OCI-LY1 (cell line): ENCODE results near the gene AP2M1.

Experiments used
- EZH2 ChIP-seq: fragments of 200-600 bp; sonication (generic), shearing (Covaris generic); IDR thresholded peaks from 2 replicates; pipeline ENCODE4 v1.8.0; 2017; ENCODE audit warnings: borderline replicate concordance, mixed run types, mild to moderate bottlenecking, antibody characterized with exemption, low read length, moderate library complexity, mixed read lengths
- TF ChIP-seq, protein P1 (sequence below): fragments of 200-600 bp; sonication (generic), shearing (Covaris generic); IDR thresholded peaks from 2 replicates; pipeline ENCODE4 v1.5.1; 2017; ENCODE audit warnings: mild to moderate bottlenecking, antibody characterized with exemption, low read length, moderate library complexity, mixed read lengths

DNA sequence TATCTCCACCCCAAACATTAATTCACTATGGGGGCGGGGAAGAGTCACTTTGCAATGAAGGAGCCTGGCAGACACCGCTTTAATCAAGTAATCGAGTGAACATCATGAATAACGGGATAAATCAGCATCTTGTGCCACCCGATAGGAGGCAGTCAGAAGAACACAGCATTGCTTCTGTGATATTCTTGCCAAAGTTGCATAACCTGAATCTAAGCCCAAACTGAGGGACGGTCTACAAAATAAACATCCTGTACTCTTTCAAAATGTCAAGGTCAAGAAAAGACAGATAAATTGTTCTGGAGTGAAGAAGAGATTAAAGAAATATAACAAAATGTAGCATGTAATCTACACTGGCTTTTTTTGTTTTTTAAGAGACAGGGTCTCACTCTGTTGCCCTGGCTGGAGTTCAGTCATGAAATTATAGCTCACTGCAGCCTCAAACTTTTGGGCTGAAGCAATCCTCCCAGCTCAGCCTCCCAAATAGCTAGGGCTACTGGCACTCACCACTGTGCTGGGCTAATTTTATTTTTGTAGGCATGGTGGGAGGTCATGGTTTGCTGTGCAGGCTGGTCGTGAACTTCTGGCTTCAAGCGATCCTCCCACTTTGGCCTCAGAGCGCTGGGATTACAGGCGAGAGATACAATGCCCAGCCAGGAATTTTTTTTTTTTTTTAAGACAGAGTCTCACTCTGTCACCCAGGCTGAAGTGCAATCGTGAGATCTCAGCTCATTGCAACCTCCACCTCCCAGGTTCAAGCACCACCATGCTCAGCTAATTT, 34.7 kb downstream of the AP2M1 start:
- TF ChIP-seq, protein P1, sequence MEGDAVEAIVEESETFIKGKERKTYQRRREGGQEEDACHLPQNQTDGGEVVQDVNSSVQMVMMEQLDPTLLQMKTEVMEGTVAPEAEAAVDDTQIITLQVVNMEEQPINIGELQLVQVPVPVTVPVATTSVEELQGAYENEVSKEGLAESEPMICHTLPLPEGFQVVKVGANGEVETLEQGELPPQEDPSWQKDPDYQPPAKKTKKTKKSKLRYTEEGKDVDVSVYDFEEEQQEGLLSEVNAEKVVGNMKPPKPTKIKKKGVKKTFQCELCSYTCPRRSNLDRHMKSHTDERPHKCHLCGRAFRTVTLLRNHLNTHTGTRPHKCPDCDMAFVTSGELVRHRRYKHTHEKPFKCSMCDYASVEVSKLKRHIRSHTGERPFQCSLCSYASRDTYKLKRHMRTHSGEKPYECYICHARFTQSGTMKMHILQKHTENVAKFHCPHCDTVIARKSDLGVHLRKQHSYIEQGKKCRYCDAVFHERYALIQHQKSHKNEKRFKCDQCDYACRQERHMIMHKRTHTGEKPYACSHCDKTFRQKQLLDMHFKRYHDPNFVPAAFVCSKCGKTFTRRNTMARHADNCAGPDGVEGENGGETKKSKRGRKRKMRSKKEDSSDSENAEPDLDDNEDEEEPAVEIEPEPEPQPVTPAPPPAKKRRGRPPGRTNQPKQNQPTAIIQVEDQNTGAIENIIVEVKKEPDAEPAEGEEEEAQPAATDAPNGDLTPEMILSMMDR, result no peak
- TF ChIP-seq EZH2, result no peak
